HL-60 (cell line): ENCODE measurements around the gene IL22RA1.

Source experiments
- DNase-seq, 2 experiments: peaks; one replicate each; pipeline ENCODE4 v3.0.0-alpha.2; 2010 to 2020; ENCODE audit warnings: low read depth in 1 of 2, low spot score in 1 of 2
- H3K27ac ChIP-seq: fragments of 250-450 bp; sonication (Bioruptor Pico); replicated peaks from 2 replicates; pipeline ENCODE4 v1.5.1; 2020; ENCODE audit warnings: mild to moderate bottlenecking, moderate library complexity
- H3K27me3 ChIP-seq: fragments of 250-450 bp; sonication (Bioruptor Pico); 2 replicates; pipeline ENCODE4 v1.5.1; 2021; ENCODE audit warnings: mild to moderate bottlenecking, moderate library complexity; ENCODE audit not compliant: insufficient read depth, poor library complexity, severe bottlenecking
- H3K4me3 ChIP-seq: replicated peaks from 2 replicates; pipeline ENCODE4 v1.5.1; 2011; ENCODE audit warnings: mild to moderate bottlenecking, control low read depth, low read length; ENCODE audit not compliant: insufficient read depth
- CTCF ChIP-seq: IDR thresholded peaks from one replicate; pipeline ENCODE4 v1.5.1; 2011; ENCODE audit warnings: low read length, control low read depth, inconsistent platforms; ENCODE audit not compliant: insufficient read depth
- GABPA ChIP-seq: IDR thresholded peaks from 2 replicates; pipeline ENCODE4 v1.6.1; 2012; ENCODE audit warnings: low read depth
- POLR2AphosphoS5 ChIP-seq: IDR thresholded peaks from 2 replicates; pipeline ENCODE4 v1.6.1; 2012; ENCODE audit warnings: low read depth
- REST ChIP-seq: IDR thresholded peaks from 2 replicates; pipeline ENCODE4 v1.6.1; 2012; ENCODE audit warnings: low read depth; ENCODE audit not compliant: insufficient replicate concordance
- SPI1 ChIP-seq: IDR thresholded peaks from 2 replicates; pipeline ENCODE4 v1.6.1; 2012; ENCODE audit warnings: low read depth, mild to moderate bottlenecking, borderline replicate concordance

IL22RA1 gene

GRCh38 chr1:24114753-24115152 lies 28.2 kb downstream of the IL22RA1 start:
- Histone ChIP-seq H3K4me3 (no peak overlapping the region), H3K27ac (no peak overlapping the region), H3K27me3 (no peaks in the 10 kb centered on the region)
- TF ChIP-seq CTCF (no peak), POLR2AphosphoS5 (no peak)
- DNase-seq = no peak

- Histone ChIP-seq H3K27me3 (no peaks in the 10 kb centered on the region), H3K27ac (no peak overlapping the region), H3K4me3 (no peak overlapping the region)
- no peak for TF ChIP-seq GABPA
- TF ChIP-seq CTCF = no peak
- no peak for TF ChIP-seq POLR2AphosphoS5
- TF ChIP-seq SPI1 = no peak
- TF ChIP-seq REST = no peak
- DNase-seq = no peak
Observed at GRCh38 chr1:24113641-24114033, 29.3 kb downstream of the IL22RA1 start.

- DNase-seq = peak; percentile 35 to 85
Observed at GRCh38 chr1:24111996-24112779, 30.8 kb downstream of the IL22RA1 start, which contains the start of gene MYOM3. TSS of gene MYOM3 (minus strand) at chr1:24112135. CDS start at chr1:24108636, 3,499 bp downstream.

More at GRCh38 chr1:24111996-24112779, 30.8 kb downstream of the IL22RA1 start, which contains the start of gene MYOM3:
- H3K27me3 ChIP-seq = no peaks in the 10 kb centered on the region
- no peak for TF ChIP-seq GABPA
- peak; percentile 75 for TF ChIP-seq CTCF
- no peak for TF ChIP-seq REST
- no peak for TF ChIP-seq POLR2AphosphoS5
- TF ChIP-seq SPI1 = no peak
- no peak within 1 kb of the TSS for H3K27ac ChIP-seq
- no peak within 1 kb of the TSS for H3K4me3 ChIP-seq
